ENCODE measurements around the gene CCL4. TPM values are rescaled to one million over a fixed set of nuclear protein-coding genes. Genes with fewer than 3 reads are reported as not detected.
"Not testable (repeated sequence)": the region's sequence is repeated elsewhere in the genome, so short reads cannot be mapped to it uniquely, and the experiment has no call there.

CCL4 gene
- total RNA-seq, 1 donor from 2014 or later: not detected

GRCh38 chr17:36092230-36092629 is 11.4 kb upstream of the CCL4 start:
- no peak overlapping the region for H3K27ac Mint-ChIP-seq
- H3K4me3 Mint-ChIP-seq: no peak overlapping the region
- no peaks in the 10 kb centered on the region for H3K4me1 Mint-ChIP-seq
- DNase-seq (ENCODE audit: low spot score in 2 of 2, unreplicated experiment in 2 of 2): no peak
- TF ChIP-seq CTCF (IDR thresholded peaks at IDR 0.05; ENCODE audit: unreplicated experiment): no peak
- H3K27me3 Mint-ChIP-seq (ENCODE audit: low read depth): peaks cover 47% of the 10 kb centered on the region
- H3K9me3 Mint-ChIP-seq: no peaks in the 10 kb centered on the region
- H3K36me3 Mint-ChIP-seq: no peaks in the 10 kb centered on the region

- H3K4me1 Mint-ChIP-seq; H3K27ac Mint-ChIP-seq; DNase-seq (ENCODE audit: low spot score in 2 of 2, unreplicated experiment in 2 of 2); H3K36me3 Mint-ChIP-seq; H3K4me3 Mint-ChIP-seq; H3K9me3 Mint-ChIP-seq: not testable (repeated sequence)
- peaks cover 47% of the 10 kb centered on the region for H3K27me3 Mint-ChIP-seq (ENCODE audit: low read depth)
Measured at GRCh38 chr17:36092715-36093114, 10.9 kb upstream of the CCL4 start.

- Mint-ChIP-seq H3K27me3 (ENCODE audit: low read depth) (peaks cover 45% of the 10 kb centered on the region), H3K9me3 (no peaks in the 10 kb centered on the region), H3K36me3 (no peaks in the 10 kb centered on the region), H3K4me1 (no peaks in the 10 kb centered on the region), H3K27ac (no peak overlapping the region), H3K4me3 (no peak overlapping the region)
- no peak for TF ChIP-seq CTCF (IDR thresholded peaks at IDR 0.05; ENCODE audit: unreplicated experiment)
- DNase-seq (ENCODE audit: low spot score in 2 of 2, unreplicated experiment in 2 of 2): no peak
Measured at GRCh38 chr17:36094232-36094631, 9.4 kb upstream of the CCL4 start.

- H3K9me3 Mint-ChIP-seq: no peaks in the 10 kb centered on the region
- no peak for TF ChIP-seq CTCF (IDR thresholded peaks at IDR 0.05; ENCODE audit: unreplicated experiment)
- no peak for DNase-seq (ENCODE audit: low spot score in 2 of 2, unreplicated experiment in 2 of 2)
- no peaks in the 10 kb centered on the region for H3K36me3 Mint-ChIP-seq
- no peak overlapping the region for H3K27ac Mint-ChIP-seq
- H3K4me3 Mint-ChIP-seq: no peak overlapping the region
- H3K4me1 Mint-ChIP-seq: no peaks in the 10 kb centered on the region
- H3K27me3 Mint-ChIP-seq (ENCODE audit: low read depth): peaks cover 46% of the 10 kb centered on the region
Measured at GRCh38 chr17:36094746-36095145, 8.9 kb upstream of the CCL4 start.

- Mint-ChIP-seq H3K36me3 (no peaks in the 10 kb centered on the region), H3K27ac (no peak overlapping the region), H3K27me3 (ENCODE audit: low read depth) (peaks cover 45% of the 10 kb centered on the region), H3K4me3 (no peak overlapping the region), H3K4me1 (no peaks in the 10 kb centered on the region), H3K9me3 (no peaks in the 10 kb centered on the region)
- no peak for DNase-seq (ENCODE audit: low spot score in 2 of 2, unreplicated experiment in 2 of 2)
- TF ChIP-seq CTCF (IDR thresholded peaks at IDR 0.05; ENCODE audit: unreplicated experiment): no peak
Measured at GRCh38 chr17:36095992-36096391, 7.6 kb upstream of the CCL4 start.

GRCh38 chr17:36099004-36099403 is 4.6 kb upstream of the CCL4 start:
- not testable (repeated sequence) for H3K4me3 Mint-ChIP-seq; H3K9me3 Mint-ChIP-seq; H3K27ac Mint-ChIP-seq; H3K4me1 Mint-ChIP-seq; H3K36me3 Mint-ChIP-seq; DNase-seq (ENCODE audit: low spot score in 2 of 2, unreplicated experiment in 2 of 2)
- peaks cover 35% of the 10 kb centered on the region for H3K27me3 Mint-ChIP-seq (ENCODE audit: low read depth)

- not testable (repeated sequence) for H3K27ac Mint-ChIP-seq; H3K4me3 Mint-ChIP-seq; H3K9me3 Mint-ChIP-seq; H3K4me1 Mint-ChIP-seq; DNase-seq (ENCODE audit: low spot score in 2 of 2, unreplicated experiment in 2 of 2); H3K36me3 Mint-ChIP-seq
- H3K27me3 Mint-ChIP-seq (ENCODE audit: low read depth): peaks cover 70% of the 10 kb centered on the region
Measured at GRCh38 chr17:36104246-36104645, 619 bp downstream of the CCL4 start.
